HG03095 (cell line): ENCODE data around the gene POC1A.
"Not testable (repeated sequence)": the region's sequence is repeated elsewhere in the genome, so short reads cannot be mapped to it uniquely, and the experiment has no call there.

ENCODE experiments used
- ATAC-seq: cut with Tn5 transposase; IDR thresholded peaks from one replicate; pipeline ENCODE4 v1.9.1; 2021; ENCODE audit warnings: moderate library complexity; ENCODE audit not compliant: unreplicated experiment

The POC1A gene

GRCh38 chr3:52184690-52185089, 30.5 kb upstream of the POC1A start:
- no peak for ATAC-seq

- no peak for ATAC-seq
Measured at GRCh38 chr3:52183786-52184445, 29.7 kb upstream of the POC1A start.

GRCh38 chr3:52182691-52183090, 28.5 kb upstream of the POC1A start:
- ATAC-seq: no peak

- no peak for ATAC-seq
Measured at GRCh38 chr3:52182196-52182595, 28.0 kb upstream of the POC1A start.

GRCh38 chr3:52181543-52181942, 27.3 kb upstream of the POC1A start:
- no peak for ATAC-seq

GRCh38 chr3:52178537-52178936, 24.3 kb upstream of the POC1A start:
- ATAC-seq: no peak

- ATAC-seq: not testable (repeated sequence)
Measured at GRCh38 chr3:52178126-52178525, 23.9 kb upstream of the POC1A start.

- no peak for ATAC-seq
Measured at GRCh38 chr3:52177701-52178042, 23.4 kb upstream of the POC1A start.

- no peak for ATAC-seq
Measured at GRCh38 chr3:52176951-52177700, 22.9 kb upstream of the POC1A start.

- ATAC-seq: no peak
Measured at GRCh38 chr3:52176180-52176752, 22.0 kb upstream of the POC1A start.

GRCh38 chr3:52175416-52176179, 21.4 kb upstream of the POC1A start:
- no peak for ATAC-seq

GRCh38 chr3:52174896-52175295, 20.7 kb upstream of the POC1A start:
- ATAC-seq: no peak

- ATAC-seq: no peak
Measured at GRCh38 chr3:52173101-52173500, 18.9 kb upstream of the POC1A start.

- no peak for ATAC-seq
Measured at GRCh38 chr3:52172262-52172757, 18.1 kb upstream of the POC1A start.

GRCh38 chr3:52171514-52172261, 17.5 kb upstream of the POC1A start:
- ATAC-seq: no peak

- ATAC-seq: not testable (repeated sequence)
Measured at GRCh38 chr3:52170217-52170616, 16.0 kb upstream of the POC1A start.

- no peak for ATAC-seq
Measured at GRCh38 chr3:52167240-52167639, 13.0 kb upstream of the POC1A start.

- no peak for ATAC-seq
Measured at GRCh38 chr3:52162250-52162872, 8.1 kb upstream of the POC1A start.

- ATAC-seq: no peak
Measured at GRCh38 chr3:52159503-52159902, 5.3 kb upstream of the POC1A start.

- no peak for ATAC-seq
Measured at GRCh38 chr3:52155912-52156311, 1.7 kb upstream of the POC1A start.
